ENCODE results near the gene FBRSL1. TPM values are rescaled to one million over a fixed set of nuclear protein-coding genes. Genes with fewer than 3 reads are reported as not detected.

FBRSL1 gene
- total RNA-seq, 2 donors from 2014 or later: 46.7 to 49.4 TPM

GRCh38 chr12:132516095-132517012 lies 26.4 kb downstream of the FBRSL1 start:
- intact Hi-C loops (cut with DNase I): no loop called here
- no peak for ATAC-seq

GRCh38 chr12:132517013-132517739 lies 27.2 kb downstream of the FBRSL1 start:
- ATAC-seq (no peak), DNase-seq (no peak)
- intact Hi-C loops (cut with DNase I): no loop called here

More at GRCh38 chr12:132516095-132517012, 26.4 kb downstream of the FBRSL1 start:
- DNase-seq: no peak

DNA sequence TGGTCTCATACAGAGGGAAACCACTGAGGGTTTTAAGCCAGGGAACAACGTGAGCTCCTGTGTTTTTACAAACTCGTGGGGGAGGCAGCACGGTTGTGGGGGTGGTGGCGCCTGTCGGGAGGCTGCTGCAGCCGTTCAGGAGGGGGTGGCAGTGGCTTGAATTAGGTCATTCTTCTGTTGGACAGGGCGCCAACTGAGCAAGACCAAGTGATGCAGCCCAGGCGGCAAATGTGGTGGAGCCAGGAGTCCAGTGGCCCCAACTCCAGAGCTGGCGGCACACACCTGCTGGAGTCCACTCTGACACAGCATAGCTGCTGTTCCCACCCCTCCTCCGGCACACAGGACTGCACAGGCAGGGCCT lies 27.8 kb downstream of the FBRSL1 start:
- intact Hi-C loops (cut with DNase I): no loop called here
- no peak for ATAC-seq

GRCh38 chr12:132518354-132518992 lies 28.5 kb downstream of the FBRSL1 start:
- intact Hi-C loops (cut with DNase I): no loop called here
- ATAC-seq: no peak
- no peak for DNase-seq

More for the DNA sequence above, 27.8 kb downstream of the FBRSL1 start:
- no peak for DNase-seq

GRCh38 chr12:132520421-132521199 lies 30.7 kb downstream of the FBRSL1 start:
- no peak for ATAC-seq
- intact Hi-C loops (cut with DNase I): loop anchor here in 1 of 2 donors (5.0 kb wide), 1 partner anchor 103 kb away; no protein-coding TSS in a partner anchor

DNA sequence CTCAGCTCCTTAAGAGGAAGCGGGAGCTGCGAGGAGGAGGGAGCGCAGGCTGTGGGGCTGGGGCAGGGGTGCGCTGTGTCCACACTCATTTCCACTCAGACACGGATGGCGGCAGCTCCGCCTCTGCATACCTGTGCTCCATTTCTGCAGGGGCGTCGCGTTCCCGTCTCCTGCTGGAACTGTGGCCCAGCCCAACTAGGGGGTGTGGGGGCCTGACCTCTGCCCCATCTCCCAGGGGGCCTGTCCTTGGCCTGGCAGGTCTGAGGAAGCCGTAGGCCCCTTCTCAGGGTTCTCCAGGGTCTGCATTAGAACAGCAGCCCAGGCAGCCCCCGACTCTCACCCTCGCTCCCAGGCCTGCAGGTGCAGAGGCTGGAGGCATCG lies 31.2 kb downstream of the FBRSL1 start:
- ATAC-seq: no peak
- intact Hi-C loops (cut with DNase I): loop anchor here in 1 of 2 donors (5.0 kb wide), 1 partner anchor 104 kb away; no protein-coding TSS in a partner anchor

More at GRCh38 chr12:132520421-132521199, 30.7 kb downstream of the FBRSL1 start:
- DNase-seq: no peak

GRCh38 chr12:132521712-132522292 lies 31.9 kb downstream of the FBRSL1 start:
- no peak for DNase-seq
- ATAC-seq: no peak
- intact Hi-C loops (cut with DNase I): loop anchor here in 1 of 2 donors (5.0 kb wide), 1 partner anchor 105 kb away; no protein-coding TSS in a partner anchor

More for the DNA sequence above, 31.2 kb downstream of the FBRSL1 start:
- no peak for DNase-seq

DNA sequence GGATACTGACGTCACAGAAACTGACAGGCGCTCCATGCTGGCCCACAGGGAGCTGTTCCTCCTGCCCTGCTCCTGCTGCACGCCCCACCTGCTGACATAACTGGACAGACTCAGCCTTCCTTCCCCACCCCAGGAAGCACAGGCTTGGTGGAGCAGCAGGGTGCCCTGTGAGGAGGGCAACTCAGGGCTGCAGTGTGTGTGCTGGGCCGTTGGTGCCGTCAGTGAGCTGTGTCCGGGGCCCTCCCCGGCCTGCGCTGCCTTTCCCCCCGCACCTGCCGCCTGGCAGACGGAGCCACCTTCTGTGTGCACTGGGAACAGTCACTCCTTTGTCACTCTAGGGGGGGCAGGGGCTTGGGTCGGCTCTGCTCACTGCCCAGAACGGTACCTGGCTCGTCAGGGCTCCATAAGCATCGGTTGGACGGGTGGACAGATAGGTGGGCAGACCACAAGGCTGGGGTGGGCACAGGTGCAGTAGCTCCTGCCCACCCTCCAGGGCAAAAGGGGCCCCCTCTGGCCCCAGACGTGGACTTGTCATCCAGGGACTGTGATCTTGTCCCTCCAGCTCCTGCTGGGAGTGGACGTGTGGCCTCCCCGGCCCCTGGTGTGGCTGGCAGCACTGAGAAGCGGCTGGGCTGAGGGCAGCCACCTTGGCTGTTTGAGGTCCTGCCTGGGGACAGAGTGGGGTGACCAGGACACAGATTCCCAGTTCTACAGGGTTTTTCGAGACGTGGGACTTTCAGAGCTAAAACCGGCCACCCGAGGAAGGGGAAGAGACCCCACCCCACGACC lies 32.8 kb downstream of the FBRSL1 start:
- no peak for DNase-seq
- intact Hi-C loops (cut with DNase I): loop anchor here in 1 of 2 donors (5.0 kb wide), 1 partner anchor 105 kb away; no protein-coding TSS in a partner anchor
- ATAC-seq: no peak

GRCh38 chr12:132523576-132524331 lies 33.8 kb downstream of the FBRSL1 start:
- intact Hi-C loops (cut with DNase I): loop anchor here in 1 of 2 donors (5.0 kb wide), 1 partner anchor 106 kb away; no protein-coding TSS in a partner anchor
- DNase-seq: peak; percentile 74
- peak; percentile 65 to 73 for ATAC-seq

GRCh38 chr12:132524405-132524804 lies 34.5 kb downstream of the FBRSL1 start:
- no peak for DNase-seq
- no peak for ATAC-seq
- intact Hi-C loops (cut with DNase I): loop anchor here in 1 of 2 donors (5.0 kb wide), 1 partner anchor 107 kb away; no protein-coding TSS in a partner anchor

- no peak for ATAC-seq
- intact Hi-C loops (cut with DNase I): loop anchor here in 1 of 2 donors (5.0 kb wide), 1 partner anchor 108 kb away; no protein-coding TSS in a partner anchor
- DNase-seq: no peak
Measured at GRCh38 chr12:132525011-132525832, 35.3 kb downstream of the FBRSL1 start.

GRCh38 chr12:132525833-132526455 lies 36.0 kb downstream of the FBRSL1 start:
- ATAC-seq (no peak), DNase-seq (no peak)
- intact Hi-C loops (cut with DNase I): loop anchor here in 1 of 2 donors (5.0 kb wide), 1 partner anchor 109 kb away; no protein-coding TSS in a partner anchor

GRCh38 chr12:132527186-132527882 lies 37.4 kb downstream of the FBRSL1 start:
- intact Hi-C loops (cut with DNase I): loop anchor here in 1 of 2 donors (5.0 kb wide), 1 partner anchor 110 kb away; no protein-coding TSS in a partner anchor
- no peak for DNase-seq
- no peak for ATAC-seq

DNA sequence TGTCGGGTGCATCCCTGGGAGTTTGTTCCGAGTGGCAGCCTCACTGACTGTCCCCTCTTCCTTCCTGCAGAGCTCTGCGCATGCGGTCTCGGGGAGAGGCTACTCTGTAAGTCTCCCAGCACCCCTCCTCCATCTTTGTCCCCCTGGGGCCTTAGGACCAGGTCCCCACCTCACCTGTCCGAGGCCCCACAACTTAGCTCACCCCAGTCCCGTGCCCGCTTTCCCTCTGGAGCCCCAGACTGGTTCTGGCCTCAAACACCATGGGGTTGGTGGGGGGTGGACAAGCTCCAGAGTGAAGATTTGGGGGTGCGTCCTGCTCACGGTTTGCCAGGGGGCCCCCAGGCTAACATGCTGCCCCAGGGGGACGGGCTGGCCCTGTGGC lies 37.9 kb downstream of the FBRSL1 start:
- DNase-seq (no peak), ATAC-seq (no peak)
- intact Hi-C loops (cut with DNase I): loop anchor here in 1 of 2 donors (5.0 kb wide), 1 partner anchor 111 kb away; no protein-coding TSS in a partner anchor

Data from left cardiac atrium (tissue), 4 donors.